Endothelial cell of umbilical vein (primary cell): ENCODE measurements around the gene MYO16.

Experiments used
- CTCF ChIP-seq, 2 donors: IDR thresholded peaks; 1 replicate in 1 of 2; 2 replicates in 1 of 2; pipeline ENCODE4 v1.5.1; 2011; ENCODE audit warnings: low read length in 2 of 2, mild to moderate bottlenecking in 2 of 2, moderate library complexity in 2 of 2, control low read depth in 1 of 2, inconsistent platforms in 1 of 2, low read depth in 1 of 2; ENCODE audit not compliant: insufficient read depth in 1 of 2; ENCODE audit errors: extremely low read depth in 1 of 2
- EZH2 ChIP-seq: IDR thresholded peaks from 2 replicates; pipeline ENCODE4 v1.6.1; 2012; ENCODE audit warnings: borderline replicate concordance, low read depth, mild to moderate bottlenecking, moderate library complexity, low read length, inconsistent platforms; ENCODE audit not compliant: severe bottlenecking
- MYC ChIP-seq: IDR thresholded peaks from one replicate; pipeline ENCODE4 v1.6.1; 2011; ENCODE audit warnings: mild to moderate bottlenecking, low read depth, low read length
- POLR2A ChIP-seq: IDR thresholded peaks from 2 replicates; pipeline ENCODE4 v1.6.1; 2012; ENCODE audit warnings: low read depth, mild to moderate bottlenecking, control low read depth, low read length
- POLR2AphosphoS5 ChIP-seq: IDR thresholded peaks from 2 replicates; pipeline ENCODE4 v1.6.1; 2012; ENCODE audit warnings: low read depth, mild to moderate bottlenecking, control low read depth, low read length, moderate library complexity; ENCODE audit not compliant: insufficient read depth

DNA sequence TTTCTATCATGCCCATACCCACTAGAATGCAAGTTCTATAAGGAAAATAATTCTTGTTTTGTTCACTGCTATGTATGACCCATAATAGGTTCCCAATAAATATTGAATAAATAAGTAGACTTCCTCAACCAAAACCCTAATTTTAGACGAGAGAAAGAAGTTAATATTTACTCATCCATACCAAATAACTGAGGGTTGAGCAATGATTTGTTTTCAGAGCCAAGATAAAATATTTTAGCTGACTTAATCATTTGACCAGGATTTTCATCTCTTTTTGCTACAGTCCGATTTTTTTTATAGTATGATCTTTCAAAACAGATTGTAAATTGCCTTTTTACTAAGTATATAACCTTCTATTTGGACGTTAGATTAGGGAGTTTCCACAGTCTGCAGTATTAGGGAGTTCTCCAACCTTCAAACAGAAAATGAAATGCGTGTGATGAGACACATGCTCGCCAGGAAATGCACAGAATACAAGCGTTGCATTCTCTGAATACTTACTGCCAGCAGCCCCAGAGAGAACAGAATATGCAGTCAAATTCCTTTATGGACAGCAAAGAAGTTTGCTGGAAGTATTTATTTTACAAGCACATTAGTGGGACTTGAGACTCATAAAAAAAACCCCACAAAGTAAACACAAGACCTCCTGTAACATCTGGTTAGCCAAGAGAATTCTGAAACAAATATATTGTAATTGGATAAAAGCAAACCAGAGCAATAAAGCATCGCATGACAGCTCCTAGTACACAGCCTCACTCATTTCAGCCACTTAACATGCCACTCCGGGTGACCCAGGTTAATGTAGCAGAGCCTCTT, 230.0 kb downstream of the MYO16 start:
- TF ChIP-seq POLR2A (no peak), EZH2 (no peak), MYC (no peak), CTCF (IDR thresholded peaks at IDR 0.05; ENCODE audit: extremely low read depth in 1 of 2, insufficient read depth in 1 of 2, low read depth in 1 of 2, low read length in 2 of 2) (no peak), POLR2AphosphoS5 (no peak)
